GM12865 (cell line): ENCODE data around the gene DRD4.

Source experiments
- DNase-seq: peaks from one replicate; pipeline ENCODE4 v3.0.0; 2010; ENCODE audit warnings: low read depth
- H3K4me3 ChIP-seq: 2 replicates; pipeline ENCODE4 v1.5.1; 2011; ENCODE audit warnings: mild to moderate bottlenecking, low read depth, low read length, control low read depth
- CTCF ChIP-seq: IDR thresholded peaks from 2 replicates; pipeline ENCODE4 v1.5.1; 2011; ENCODE audit warnings: low read length, control low read depth, low read depth, inconsistent platforms; ENCODE audit not compliant: insufficient read depth; ENCODE audit errors: missing control alignments

The DRD4 gene

GRCh38 chr11:639332-639955 is 2.4 kb downstream of the DRD4 start:
- H3K4me3 ChIP-seq, result no peak overlapping the region

GRCh38 chr11:640021-640706 is 3.1 kb downstream of the DRD4 start:
- no peak for DNase-seq
- no peak for TF ChIP-seq CTCF
- H3K4me3 ChIP-seq, result no peak overlapping the region

More at GRCh38 chr11:639332-639955, 2.4 kb downstream of the DRD4 start:
- TF ChIP-seq CTCF, result no peak
- DNase-seq, result no peak

- no peak for DNase-seq
- TF ChIP-seq CTCF, result no peak
- H3K4me3 ChIP-seq, result no peak overlapping the region
Observed at GRCh38 chr11:641806-642370, 4.8 kb downstream of the DRD4 start.

GRCh38 chr11:643366-643765 is 6.3 kb downstream of the DRD4 start:
- TF ChIP-seq CTCF, result no peak
- DNase-seq, result no peak
- H3K4me3 ChIP-seq, result no peak overlapping the region

DNA sequence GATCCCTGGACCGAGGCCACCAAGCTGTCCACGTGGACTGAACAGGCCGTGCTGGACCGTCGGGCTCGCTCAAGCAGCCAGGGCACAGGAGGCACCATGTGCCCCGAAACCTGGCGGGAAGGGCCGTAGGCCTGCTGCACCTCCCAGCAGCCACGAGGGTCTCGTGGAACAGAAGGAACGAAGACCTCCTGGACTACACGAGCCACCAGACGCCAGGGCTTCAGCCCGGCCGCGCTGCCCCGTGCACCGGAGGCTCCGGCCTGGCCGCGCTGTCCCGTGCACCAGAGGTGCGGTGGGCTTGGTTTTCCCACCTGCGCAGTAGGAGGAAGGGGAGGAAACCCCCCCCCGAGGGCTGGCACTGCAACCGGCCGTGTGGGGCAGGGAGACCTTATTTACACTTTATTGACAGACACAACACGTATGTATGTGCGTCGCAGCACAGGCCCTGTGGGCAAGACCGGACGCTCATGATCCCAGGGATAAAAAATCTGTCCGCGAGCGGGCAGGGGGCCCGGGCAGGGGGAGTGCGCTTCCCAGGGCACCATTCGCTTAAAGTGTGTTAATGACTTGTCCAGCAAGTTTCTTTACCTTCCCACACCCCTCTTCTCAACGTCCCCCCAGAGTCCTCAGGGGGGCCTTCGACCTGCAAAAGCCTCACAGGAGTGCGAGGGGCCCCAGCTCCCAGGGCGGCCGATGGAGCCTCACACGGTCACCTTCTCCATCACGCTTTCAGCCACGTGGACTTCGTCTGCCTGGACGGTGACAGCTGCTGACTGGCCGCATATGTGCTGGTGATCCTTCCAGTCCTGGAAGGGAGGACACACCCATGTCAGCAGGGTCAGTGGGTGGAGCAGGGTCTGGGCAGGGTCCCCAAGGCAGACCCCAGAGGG is 7.0 kb downstream of the DRD4 start:
- H3K4me3 ChIP-seq, result no peak overlapping the region
- no peak for DNase-seq
- no peak for TF ChIP-seq CTCF

- H3K4me3 ChIP-seq, result no peak overlapping the region
- TF ChIP-seq CTCF, result no peak
- peak; percentile 56 for DNase-seq
Observed at GRCh38 chr11:645536-645935, 8.5 kb downstream of the DRD4 start.
